GM21737 (cell line): ENCODE measurements around the gene TP53TG3F.
"Not testable (repeated sequence)": the region's sequence is repeated elsewhere in the genome, so short reads cannot be mapped to it uniquely, and the experiment has no call there.

Experiments
- ATAC-seq: cut with Tn5 transposase; IDR thresholded peaks from one replicate; pipeline ENCODE4 v1.9.1; 2021; ENCODE audit warnings: mild to moderate bottlenecking, moderate library complexity; ENCODE audit not compliant: unreplicated experiment

Gene TP53TG3F

GRCh38 chr16:33459312-33459711, at the start of gene TP53TG3F:
Gene TP53TG3F (plus strand): TSS chr16:33459612. CDS start chr16:33459680, 68 bp downstream.
- ATAC-seq = not testable (repeated sequence)

- ATAC-seq = not testable (repeated sequence)
Measured at GRCh38 chr16:33491611-33492010, 32.2 kb downstream of the TP53TG3F start.

GRCh38 chr16:33507231-33507630, 47.8 kb downstream of the TP53TG3F start:
- not testable (repeated sequence) for ATAC-seq

GRCh38 chr16:33509070-33509469, 49.7 kb downstream of the TP53TG3F start:
- not testable (repeated sequence) for ATAC-seq

GRCh38 chr16:33509906-33510305, 50.5 kb downstream of the TP53TG3F start:
- ATAC-seq = not testable (repeated sequence)
